KMS-11 (cell line): ENCODE results near the gene SYNGR4.

Experiments
- H2AFZ ChIP-seq: fragments of 200-600 bp; sonication (generic); 2 replicates; pipeline ENCODE4 v1.6.1; 2016; ENCODE audit warnings: antibody characterized with exemption, mixed run types, low read depth
- H3K27ac ChIP-seq: fragments of 200-600 bp; sonication (generic); 2 replicates; pipeline ENCODE4 v1.6.1; 2016; ENCODE audit warnings: mild to moderate bottlenecking, mixed run types
- H3K27me3 ChIP-seq: fragments of 200-600 bp; sonication (generic); 2 replicates; pipeline ENCODE4 v1.6.1; 2017; ENCODE audit warnings: mild to moderate bottlenecking, low read depth, mixed run types, moderate library complexity; ENCODE audit not compliant: insufficient read depth
- H3K36me3 ChIP-seq: fragments of 200-600 bp; sonication (generic); 2 replicates; pipeline ENCODE4 v1.6.1; 2017; ENCODE audit warnings: mild to moderate bottlenecking, mixed run types; ENCODE audit not compliant: insufficient read depth
- H3K4me1 ChIP-seq: fragments of 200-600 bp; sonication (generic); 2 replicates; pipeline ENCODE4 v1.6.1; 2016; ENCODE audit warnings: mild to moderate bottlenecking, low read depth, mixed run types; ENCODE audit not compliant: poor library complexity, severe bottlenecking
- H3K4me2 ChIP-seq: fragments of 200-600 bp; sonication (generic); 2 replicates; pipeline ENCODE4 v1.7.0; 2016; ENCODE audit warnings: mild to moderate bottlenecking, mixed run types
- H3K4me3 ChIP-seq: fragments of 200-600 bp; sonication (generic); IDR thresholded peaks from 2 replicates; pipeline ENCODE4 v1.6.1; 2017; ENCODE audit warnings: low read depth, low read length, mixed read lengths; ENCODE audit not compliant: insufficient read depth
- H3K79me2 ChIP-seq: fragments of 200-600 bp; sonication (generic); 2 replicates; pipeline ENCODE4 v1.6.1; 2016; ENCODE audit warnings: low read depth, mixed run types; ENCODE audit not compliant: insufficient read depth
- H3K9ac ChIP-seq: fragments of 200-600 bp; sonication (generic); 2 replicates; pipeline ENCODE4 v1.6.1; 2016; ENCODE audit warnings: mild to moderate bottlenecking, mixed run types
- H4K20me1 ChIP-seq: fragments of 200-600 bp; sonication (generic); 2 replicates; pipeline ENCODE4 v1.6.1; 2016; ENCODE audit warnings: mild to moderate bottlenecking, mixed run types; ENCODE audit not compliant: insufficient read depth
- TF ChIP-seq, protein P1 (sequence below): fragments of 200-600 bp; sonication (generic); conservative IDR thresholded peaks from 2 replicates; pipeline ENCODE4 v1.6.1; 2017; ENCODE audit warnings: low read depth, mild to moderate bottlenecking, antibody characterized with exemption, low read length, moderate library complexity, mixed read lengths

SYNGR4 gene

DNA sequence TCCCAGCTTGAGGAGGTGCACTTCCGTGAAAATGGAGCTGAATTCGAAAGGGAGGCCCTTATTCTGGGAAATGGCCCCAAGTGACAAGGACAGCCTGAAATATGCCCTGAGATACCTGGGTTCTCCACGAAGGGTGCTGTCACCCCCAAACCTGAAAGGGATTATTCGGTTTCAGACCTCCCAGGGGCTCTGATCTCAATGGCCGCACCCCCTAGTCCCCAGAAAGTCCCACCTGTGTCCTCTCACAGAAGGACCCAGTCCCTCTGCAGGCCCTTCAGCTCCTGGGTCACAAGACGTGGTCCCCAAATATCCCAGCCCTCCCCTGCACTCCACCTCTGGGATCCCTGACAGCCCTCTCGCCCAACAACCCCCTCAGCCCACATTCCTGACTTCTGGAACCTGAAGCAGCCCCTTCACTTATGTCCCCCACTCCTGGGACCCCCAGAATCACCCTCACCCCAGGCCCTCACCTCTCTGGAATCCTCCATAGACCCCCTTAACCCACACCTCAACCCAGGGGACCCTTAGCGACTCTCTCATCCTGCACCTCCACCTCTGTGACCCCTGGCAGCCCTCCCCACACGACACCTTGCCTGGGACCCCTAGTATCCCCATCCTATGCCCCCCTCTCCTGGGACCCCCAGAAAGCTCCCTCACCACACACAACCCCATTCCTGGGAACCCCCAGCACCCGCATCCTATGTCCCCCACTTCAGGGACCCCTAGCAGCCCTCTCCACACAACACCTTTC lies 606 bp downstream of the SYNGR4 start:
- H3K4me3 ChIP-seq, result no peak overlapping the region
- no peaks in the 10 kb centered on the region for H4K20me1 ChIP-seq
- peak overlapping the region; percentile 72 for H3K4me2 ChIP-seq
- H3K27me3 ChIP-seq, result no peaks in the 10 kb centered on the region
- TF ChIP-seq, protein P1, sequence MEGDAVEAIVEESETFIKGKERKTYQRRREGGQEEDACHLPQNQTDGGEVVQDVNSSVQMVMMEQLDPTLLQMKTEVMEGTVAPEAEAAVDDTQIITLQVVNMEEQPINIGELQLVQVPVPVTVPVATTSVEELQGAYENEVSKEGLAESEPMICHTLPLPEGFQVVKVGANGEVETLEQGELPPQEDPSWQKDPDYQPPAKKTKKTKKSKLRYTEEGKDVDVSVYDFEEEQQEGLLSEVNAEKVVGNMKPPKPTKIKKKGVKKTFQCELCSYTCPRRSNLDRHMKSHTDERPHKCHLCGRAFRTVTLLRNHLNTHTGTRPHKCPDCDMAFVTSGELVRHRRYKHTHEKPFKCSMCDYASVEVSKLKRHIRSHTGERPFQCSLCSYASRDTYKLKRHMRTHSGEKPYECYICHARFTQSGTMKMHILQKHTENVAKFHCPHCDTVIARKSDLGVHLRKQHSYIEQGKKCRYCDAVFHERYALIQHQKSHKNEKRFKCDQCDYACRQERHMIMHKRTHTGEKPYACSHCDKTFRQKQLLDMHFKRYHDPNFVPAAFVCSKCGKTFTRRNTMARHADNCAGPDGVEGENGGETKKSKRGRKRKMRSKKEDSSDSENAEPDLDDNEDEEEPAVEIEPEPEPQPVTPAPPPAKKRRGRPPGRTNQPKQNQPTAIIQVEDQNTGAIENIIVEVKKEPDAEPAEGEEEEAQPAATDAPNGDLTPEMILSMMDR, result no peak
- H3K27ac ChIP-seq, result peak overlapping the region; percentile 83
- H3K4me1 ChIP-seq, result peaks cover 14% of the 10 kb centered on the region
- peak overlapping the region; percentile 71 for H3K9ac ChIP-seq
- no peaks in the 10 kb centered on the region for H3K79me2 ChIP-seq
- peak overlapping the region; percentile 32 for H2AFZ ChIP-seq
- H3K36me3 ChIP-seq, result no peaks in the 10 kb centered on the region

DNA sequence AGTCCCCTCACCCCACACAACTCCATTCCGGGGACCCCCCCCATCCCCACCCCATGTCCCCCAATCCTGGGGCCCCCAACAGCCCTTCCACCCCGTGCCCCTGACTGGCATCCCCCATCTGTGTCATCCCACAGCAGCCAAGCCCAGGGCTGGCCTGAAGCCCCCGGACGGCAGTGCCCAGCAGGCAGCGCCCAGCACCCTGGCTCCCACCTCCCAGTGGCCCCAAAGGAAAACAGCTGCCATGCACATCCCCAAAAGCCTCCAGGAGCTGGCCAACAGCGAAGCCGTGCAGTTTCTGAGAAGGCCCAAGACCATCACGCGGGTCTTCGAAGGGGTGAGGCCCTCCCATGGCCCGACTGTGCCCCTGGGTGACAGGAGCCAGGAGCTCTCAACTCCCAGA lies 1.4 kb downstream of the SYNGR4 start:
- Histone ChIP-seq H3K27me3 (no peaks in the 10 kb centered on the region), H3K9ac (no peak overlapping the region), H4K20me1 (no peaks in the 10 kb centered on the region), H3K27ac (no peak overlapping the region), H3K4me3 (no peak overlapping the region), H2AFZ (no peak overlapping the region), H3K79me2 (no peaks in the 10 kb centered on the region), H3K36me3 (no peaks in the 10 kb centered on the region), H3K4me1 (peaks cover 14% of the 10 kb centered on the region), H3K4me2 (no peak overlapping the region)
- TF ChIP-seq, protein P1, result no peak

DNA sequence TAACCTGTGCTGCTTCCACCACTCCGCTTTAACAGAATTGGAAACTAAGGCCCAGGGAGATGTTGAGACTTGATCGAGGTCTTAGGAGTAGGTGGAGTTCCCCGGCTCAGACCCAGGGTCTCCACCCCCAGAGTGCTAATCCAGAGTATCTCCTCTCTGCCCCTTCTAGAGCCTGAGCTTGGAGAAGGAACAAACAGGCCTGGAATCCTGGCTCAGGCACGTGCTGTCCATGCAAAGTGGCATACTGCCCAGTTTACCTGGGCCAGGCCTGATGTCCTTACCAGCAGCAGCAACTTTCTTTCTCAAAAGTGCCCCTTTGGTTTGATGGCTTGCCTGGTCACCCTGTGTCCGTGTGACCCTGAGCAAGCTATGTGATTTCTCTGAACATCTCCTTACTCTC lies 3.7 kb downstream of the SYNGR4 start:
- H3K4me3 ChIP-seq, result no peak overlapping the region
- H3K79me2 ChIP-seq, result no peaks in the 10 kb centered on the region
- H3K27ac ChIP-seq, result no peak overlapping the region
- H3K4me1 ChIP-seq, result peaks cover 23% of the 10 kb centered on the region
- H3K9ac ChIP-seq, result no peak overlapping the region
- H4K20me1 ChIP-seq, result no peaks in the 10 kb centered on the region
- TF ChIP-seq, protein P1, result no peak
- H3K27me3 ChIP-seq, result no peaks in the 10 kb centered on the region
- H3K4me2 ChIP-seq, result no peak overlapping the region
- no peak overlapping the region for H2AFZ ChIP-seq
- no peaks in the 10 kb centered on the region for H3K36me3 ChIP-seq

GRCh38 chr19:48368936-48369335 lies 4.8 kb downstream of the SYNGR4 start:
- H3K27ac ChIP-seq, result no peak overlapping the region
- no peaks in the 10 kb centered on the region for H3K27me3 ChIP-seq
- TF ChIP-seq, protein P1, result no peak
- no peaks in the 10 kb centered on the region for H3K79me2 ChIP-seq
- H3K4me2 ChIP-seq, result no peak overlapping the region
- H4K20me1 ChIP-seq, result no peaks in the 10 kb centered on the region
- H3K4me3 ChIP-seq, result no peak overlapping the region
- H3K4me1 ChIP-seq, result peaks cover 33% of the 10 kb centered on the region
- no peak overlapping the region for H2AFZ ChIP-seq
- no peaks in the 10 kb centered on the region for H3K36me3 ChIP-seq
- no peak overlapping the region for H3K9ac ChIP-seq
